IPS-18c (cell line): Measurements from ENCODE around the gene CHTF18.
"Not testable (repeated sequence)": the region's sequence is repeated elsewhere in the genome, so short reads cannot be mapped to it uniquely, and the experiment has no call there.

Experiments
- H3K4me3 ChIP-seq: 2 replicates; pipeline ENCODE4 v1.7.0; 2013; ENCODE audit warnings: low read depth, mild to moderate bottlenecking, low read length, moderate library complexity; ENCODE audit not compliant: insufficient read depth
- H3K9me3 ChIP-seq: one replicate; pipeline ENCODE4 v1.6.1; 2013; ENCODE audit warnings: mild to moderate bottlenecking, low read length, moderate library complexity; ENCODE audit not compliant: control insufficient read depth, insufficient read depth

The CHTF18 gene

GRCh38 chr16:828891-829290 is 40.5 kb downstream of the CHTF18 start:
- no peaks in the 10 kb centered on the region for H3K9me3 ChIP-seq
- H3K4me3 ChIP-seq, result no peak overlapping the region

GRCh38 chr16:830107-830870 is 41.9 kb downstream of the CHTF18 start:
- H3K9me3 ChIP-seq, result no peaks in the 10 kb centered on the region
- no peak overlapping the region for H3K4me3 ChIP-seq

- Histone ChIP-seq H3K9me3 (peaks cover 6% of the 10 kb centered on the region), H3K4me3 (no peak overlapping the region)
Measured at GRCh38 chr16:830871-831570, 42.6 kb downstream of the CHTF18 start.

- peaks cover 7% of the 10 kb centered on the region for H3K9me3 ChIP-seq
- H3K4me3 ChIP-seq, result no peak overlapping the region
Measured at GRCh38 chr16:831571-832413, 43.4 kb downstream of the CHTF18 start.

- Histone ChIP-seq H3K9me3 (peaks cover 7% of the 10 kb centered on the region), H3K4me3 (no peak overlapping the region)
Measured at GRCh38 chr16:832652-833336, 44.4 kb downstream of the CHTF18 start.

- Histone ChIP-seq H3K9me3 (peaks cover 7% of the 10 kb centered on the region), H3K4me3 (no peak overlapping the region)
Measured at GRCh38 chr16:833411-833810, 45.0 kb downstream of the CHTF18 start.

GRCh38 chr16:835373-835772 is 47.0 kb downstream of the CHTF18 start:
- Histone ChIP-seq H3K4me3 (no peak overlapping the region), H3K9me3 (peaks cover 7% of the 10 kb centered on the region)

- H3K9me3 ChIP-seq, result peaks cover 7% of the 10 kb centered on the region
- H3K4me3 ChIP-seq, result no peak overlapping the region
Measured at GRCh38 chr16:836221-836620, 47.8 kb downstream of the CHTF18 start.

GRCh38 chr16:836822-837221 is 48.4 kb downstream of the CHTF18 start:
- not testable (repeated sequence) for H3K4me3 ChIP-seq, H3K9me3 ChIP-seq

- peaks cover 7% of the 10 kb centered on the region for H3K9me3 ChIP-seq
- H3K4me3 ChIP-seq, result no peak overlapping the region
Measured at GRCh38 chr16:838741-839140, 50.3 kb downstream of the CHTF18 start.

GRCh38 chr16:839643-840408 is 51.4 kb downstream of the CHTF18 start:
- Histone ChIP-seq H3K9me3 (peaks cover 7% of the 10 kb centered on the region), H3K4me3 (no peak overlapping the region)

- Histone ChIP-seq H3K4me3 (no peak overlapping the region), H3K9me3 (peaks cover 2% of the 10 kb centered on the region)
Measured at GRCh38 chr16:840561-841454, 52.4 kb downstream of the CHTF18 start.

GRCh38 chr16:841455-842060 is 53.1 kb downstream of the CHTF18 start:
- no peaks in the 10 kb centered on the region for H3K9me3 ChIP-seq

GRCh38 chr16:842061-842476 is 53.6 kb downstream of the CHTF18 start:
- Histone ChIP-seq H3K9me3 (peaks cover under 1% of the 10 kb centered on the region), H3K4me3 (no peak overlapping the region)

More at GRCh38 chr16:841455-842060, 53.1 kb downstream of the CHTF18 start:
- no peak overlapping the region for H3K4me3 ChIP-seq
